NOMO-1 treated with dmso at 0.1 percent for 144 hours (cell line): Measurements from ENCODE around the gene PPIL6.
A peak's percentile ranks its signal among the peaks of the same experiment; 100 is the strongest.

Source experiments
- DNase-seq: peaks from one replicate; lab custom pipeline; 2025; ENCODE audit not compliant: unreplicated experiment; lab: John Stamatoyannopoulos, UW

Gene PPIL6

GRCh38 chr6:109440331-109441068 lies at the start of gene PPIL6, which contains the start of gene SMPD2:
Gene PPIL6, minus strand, starts transcription at chr6:109440628. Its CDS starts 38 bp downstream, at chr6:109440590.
Gene SMPD2, plus strand, starts transcription at chr6:109440724. Its CDS starts 398 bp downstream, at chr6:109441122.
- DNase-seq, result peak; percentile 84

DNA sequence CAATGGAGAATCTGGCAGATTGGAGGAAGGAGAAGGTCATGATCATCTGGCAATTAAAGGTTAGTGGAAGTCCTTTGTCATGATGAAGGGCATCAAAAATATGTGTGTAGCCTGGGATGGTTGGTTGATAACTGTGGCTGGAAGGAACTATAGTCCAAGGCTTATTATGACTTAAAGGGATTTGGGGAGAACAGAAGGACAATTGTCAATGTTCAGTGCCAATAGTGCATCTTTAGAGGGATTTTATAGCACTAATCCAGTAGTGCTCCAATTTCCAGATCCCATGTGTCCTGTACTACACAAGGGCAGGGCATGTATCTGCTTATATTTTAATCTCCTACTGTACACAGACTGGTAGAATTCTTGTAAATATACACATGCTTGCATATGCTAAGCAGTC lies 47.6 kb upstream of the PPIL6 start:
- DNase-seq, result no peak

GRCh38 chr6:109486068-109486467 lies 45.6 kb upstream of the PPIL6 start:
- no peak for DNase-seq

DNA sequence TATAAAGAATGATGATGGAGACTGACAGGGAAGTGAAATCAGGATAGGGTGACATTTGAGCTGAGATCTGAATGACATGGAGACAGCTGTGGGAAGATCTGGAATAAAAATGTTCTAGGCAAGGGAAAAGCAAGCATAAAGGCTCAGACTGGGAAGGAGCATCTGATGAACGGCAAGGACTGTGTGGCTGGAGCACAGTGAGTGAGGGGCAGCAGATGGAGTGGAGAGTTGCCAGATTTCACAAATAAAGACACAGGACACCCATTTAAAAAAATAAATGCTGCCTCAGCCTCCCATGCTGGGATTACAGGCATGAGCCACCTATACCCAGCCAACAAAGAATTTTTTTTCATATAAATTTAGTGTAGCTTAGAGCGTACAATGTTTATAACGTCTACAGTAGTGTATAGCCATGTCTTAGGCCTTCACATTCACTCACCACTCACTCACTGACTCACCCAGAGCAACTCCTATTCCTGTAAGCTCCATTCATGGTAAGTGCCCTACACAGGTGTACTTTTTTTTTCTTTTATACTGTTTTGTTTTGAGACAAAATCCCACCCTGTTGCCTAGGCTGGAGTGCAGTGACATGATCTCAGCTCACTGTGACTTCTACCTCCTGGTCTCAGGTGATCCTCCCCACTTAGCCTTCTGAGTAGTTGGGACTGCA lies 45.0 kb upstream of the PPIL6 start:
- no peak for DNase-seq

DNA sequence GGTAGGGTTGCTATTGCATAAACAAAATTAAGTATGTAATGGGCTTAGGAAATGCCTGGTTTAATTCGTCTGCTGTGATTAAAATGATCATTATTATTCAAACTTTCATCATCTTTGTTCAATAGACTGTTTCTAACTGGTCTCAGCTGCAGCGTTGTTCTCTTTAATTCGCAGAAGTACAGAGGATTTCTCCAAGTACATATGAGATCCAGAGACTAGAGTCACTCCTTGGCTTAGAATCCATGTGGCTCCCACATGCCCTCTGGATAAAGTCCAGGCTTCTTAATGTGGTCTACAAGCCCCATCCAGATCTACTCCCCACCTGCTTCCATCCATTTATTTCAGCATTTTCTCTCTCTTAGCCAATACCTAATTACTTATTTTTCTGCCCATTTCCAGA lies 43.7 kb upstream of the PPIL6 start:
- no peak for DNase-seq

GRCh38 chr6:109483735-109484057 lies 43.3 kb upstream of the PPIL6 start:
- DNase-seq, result no peak

DNA sequence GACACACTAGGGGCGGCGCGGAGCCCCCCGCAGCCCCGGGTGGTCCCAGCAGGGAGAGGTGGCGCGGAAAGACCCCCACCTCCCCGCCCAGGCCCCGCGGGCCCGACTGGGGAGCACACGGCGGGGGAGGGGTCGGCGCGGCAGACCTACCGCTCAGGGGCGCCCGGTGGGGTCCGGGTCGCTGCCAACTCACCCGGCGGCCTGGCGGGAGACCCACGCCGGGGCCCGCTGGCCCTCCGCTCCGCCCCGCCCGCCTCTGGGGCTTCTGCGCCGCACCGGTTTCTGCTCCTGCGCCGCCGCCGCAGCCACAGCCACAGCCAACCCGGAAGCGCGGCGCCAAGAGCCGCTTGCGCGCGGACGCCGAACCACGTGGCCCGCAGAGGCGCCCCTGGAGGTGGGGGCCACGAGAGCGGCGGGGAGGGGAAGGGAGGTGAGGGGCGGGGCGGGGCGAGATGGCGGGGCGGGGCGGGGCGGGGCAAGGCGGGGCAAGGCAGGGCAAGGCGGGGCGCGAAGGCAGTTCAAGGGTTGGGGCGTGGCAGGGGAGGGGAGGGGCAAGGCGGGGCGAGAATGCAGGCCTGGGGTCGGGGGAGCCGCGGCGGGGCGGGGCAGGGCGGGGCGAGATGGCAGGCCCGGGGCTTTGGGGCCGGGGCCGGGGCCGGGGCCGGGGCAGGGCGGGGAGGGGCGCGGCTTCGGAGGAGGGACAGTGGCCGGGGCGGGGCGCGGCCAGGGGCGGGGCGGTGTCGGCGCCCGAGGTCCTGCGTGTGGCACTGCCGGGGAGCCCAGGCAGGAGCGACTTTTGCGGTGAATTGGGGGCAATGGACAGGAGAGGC lies 42.7 kb upstream of the PPIL6 start, which contains the start of gene ZBTB24:
Gene ZBTB24, minus strand, starts transcription at position 315 of the 830 bp plus-strand sequence. CDS start 1,193 bp downstream, outside the sequence.
- peak; percentile 81 for DNase-seq

DNA sequence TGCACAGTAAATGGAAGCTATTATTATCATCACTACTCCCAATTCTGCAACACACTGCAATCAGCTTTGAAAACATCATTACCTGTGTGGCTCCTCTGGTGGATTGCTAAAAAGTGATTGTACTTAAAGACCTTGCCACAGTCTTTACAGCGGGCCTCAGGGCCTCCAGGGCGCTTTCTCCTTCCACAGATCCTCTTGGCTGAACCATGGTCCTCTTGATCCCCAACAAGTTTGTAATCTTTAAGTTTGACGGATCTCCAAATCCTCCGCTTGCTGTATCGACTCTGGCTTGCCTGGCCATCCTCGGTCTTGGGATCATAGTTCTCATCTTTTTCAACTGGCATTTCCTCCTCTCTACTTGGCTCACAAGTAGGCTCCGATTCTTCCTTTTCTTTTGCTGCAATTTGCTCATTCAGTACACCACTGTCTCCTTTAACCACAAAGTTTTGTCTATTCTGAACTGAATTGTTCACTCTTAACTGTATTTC lies 40.6 kb upstream of the PPIL6 start:
- no peak for DNase-seq

GRCh38 chr6:109478841-109479624 lies 38.6 kb upstream of the PPIL6 start:
- DNase-seq, result no peak

- no peak for DNase-seq
Observed at GRCh38 chr6:109478222-109478805, 37.9 kb upstream of the PPIL6 start.

DNA sequence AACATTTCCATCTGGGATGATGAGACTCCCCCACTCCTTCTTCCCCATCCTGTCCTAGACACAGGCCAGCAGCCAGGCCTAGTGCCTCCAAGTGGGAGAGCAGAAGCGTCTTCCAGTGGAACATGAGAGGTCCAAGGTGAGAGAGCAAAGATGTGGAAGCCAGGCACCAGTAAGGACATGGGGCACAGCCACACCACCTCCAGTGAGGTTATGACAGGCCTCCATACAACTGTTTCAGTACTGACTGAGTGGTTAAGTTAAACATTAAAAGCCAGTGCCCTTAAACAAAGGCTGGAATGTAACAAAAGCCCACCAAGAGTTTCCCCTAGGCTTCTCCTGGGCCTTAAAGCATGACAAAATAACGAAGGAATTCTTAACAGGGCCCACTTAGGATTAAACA lies 37.3 kb upstream of the PPIL6 start:
- no peak for DNase-seq

DNA sequence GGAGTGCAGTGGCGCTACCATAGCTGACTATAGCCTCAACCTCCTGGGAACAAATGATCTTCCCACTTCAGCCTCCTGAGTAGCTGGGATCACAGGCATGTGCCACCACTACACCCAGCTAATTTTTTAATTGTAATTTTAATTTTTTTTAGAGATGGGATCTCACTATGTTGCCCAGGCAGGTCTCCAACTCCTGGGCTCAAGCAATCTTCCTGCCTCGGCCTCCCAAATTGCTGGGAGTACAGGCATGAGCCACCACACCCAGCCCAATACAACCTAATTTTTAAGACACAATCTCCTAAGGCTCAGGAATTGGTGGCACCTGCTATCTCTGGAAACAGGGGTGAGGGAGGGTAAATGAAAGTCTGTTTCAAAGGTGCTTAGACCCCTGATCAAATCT lies 36.8 kb upstream of the PPIL6 start:
- no peak for DNase-seq

GRCh38 chr6:109475625-109476024 lies 35.2 kb upstream of the PPIL6 start:
- no peak for DNase-seq

GRCh38 chr6:109474995-109475394 lies 34.6 kb upstream of the PPIL6 start:
- DNase-seq, result no peak

- no peak for DNase-seq
Observed at GRCh38 chr6:109473120-109473519, 32.7 kb upstream of the PPIL6 start.

GRCh38 chr6:109472132-109472995 lies 31.9 kb upstream of the PPIL6 start:
- DNase-seq, result no peak

DNA sequence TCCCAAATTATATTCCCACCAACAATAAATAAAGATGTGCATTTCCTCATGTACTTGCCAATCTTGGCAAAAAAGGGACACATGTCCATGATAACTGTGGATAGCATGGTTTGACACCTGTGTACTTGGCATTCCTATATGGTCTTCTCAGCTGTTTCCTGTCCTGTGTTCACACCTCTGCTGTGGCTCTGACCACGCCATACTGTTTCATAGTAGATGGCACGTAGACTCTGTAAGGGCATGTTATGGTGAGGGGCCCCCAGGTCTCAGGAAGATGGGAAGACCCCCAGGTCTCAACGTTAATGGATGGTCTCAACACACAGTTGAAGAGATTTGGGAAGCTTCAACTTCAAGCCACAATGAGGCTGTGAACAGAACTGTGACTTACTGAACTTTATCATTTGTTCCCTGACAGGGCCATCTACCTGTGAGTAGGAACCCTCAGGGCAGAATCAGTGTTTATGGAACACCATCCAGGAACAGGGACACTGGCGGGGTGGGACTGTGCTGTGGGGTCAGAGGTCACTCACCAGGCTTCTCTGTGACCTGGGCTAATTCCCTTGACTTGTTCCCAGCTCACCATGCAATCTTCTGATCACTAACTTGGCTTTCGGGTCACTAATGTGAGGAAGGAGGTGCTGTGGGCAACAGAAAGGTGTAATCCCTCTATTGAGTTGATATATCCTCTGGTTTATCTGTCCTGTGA lies 30.8 kb upstream of the PPIL6 start:
- no peak for DNase-seq

DNA sequence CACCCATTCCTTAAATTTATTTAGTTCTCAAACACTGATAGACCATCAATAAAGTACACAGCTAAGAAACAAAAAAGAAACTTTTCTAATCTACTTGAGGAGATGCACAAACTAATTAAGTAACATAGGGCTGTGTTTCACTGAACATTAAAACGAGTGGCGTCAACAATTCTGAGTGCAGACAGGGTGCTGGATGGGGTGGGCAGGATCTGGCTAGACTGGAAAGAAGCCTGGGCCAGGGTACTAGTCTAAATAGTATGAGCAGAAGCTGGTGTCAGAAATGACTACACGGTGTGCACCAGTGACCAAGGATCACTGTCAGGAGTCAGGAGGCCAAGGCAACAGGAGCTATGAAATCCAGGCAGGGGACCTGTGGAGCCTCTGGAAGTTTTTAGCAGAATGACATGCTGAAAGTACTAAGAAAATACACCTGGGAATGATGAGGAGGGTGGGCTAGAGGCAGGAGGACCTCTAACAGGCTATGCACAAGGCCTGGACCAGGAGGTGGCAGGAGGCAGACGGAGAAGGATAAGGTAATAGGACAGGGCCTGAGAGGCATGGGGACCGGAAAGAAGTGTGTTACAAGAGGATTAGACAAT lies 29.3 kb upstream of the PPIL6 start:
- DNase-seq, result no peak
